HepG2 (cell line): Measurements from ENCODE around the gene CASKIN1. TPM values are rescaled to one million over a fixed set of nuclear protein-coding genes. Genes with fewer than 3 reads are reported as not detected.
A peak's percentile ranks its signal among the peaks of the same experiment; 100 is the strongest.
"Not testable (repeated sequence)": the region's sequence is repeated elsewhere in the genome, so short reads cannot be mapped to it uniquely, and the experiment has no call there.

Experiments used
- ATAC-seq: fragments of 200-7000 bp; cut with Tn5 transposase; 3 replicates; pipeline ENCODE4 v1.9.1; 2020; ENCODE audit warnings: mild to moderate bottlenecking, moderate library complexity
- BruUV-seq: library from RNA; stranded (reverse); fragments of 400-500 nt; replicated peaks from 2 replicates; lab custom pipeline; 2021; lab: Mats Ljungman, UMichigan
- CTCF ChIA-PET: fragments of 300-600 bp; formaldehyde crosslinking; extraction: SDS; loops from one replicate; lab custom pipeline; 2021; ENCODE audit warnings: low total read pairs, inconsistent platforms, low intra/inter-chr PET ratio; lab: Yijun Ruan, JAX
- POLR2A ChIA-PET: fragments of 350-600 bp; sonication (Branson Sonifier 250); formaldehyde crosslinking; loops from one replicate; lab custom pipeline; 2020; ENCODE audit warnings: antibody characterized with exemption, inconsistent platforms; lab: Yijun Ruan, JAX
- DNase-seq: peaks from one replicate; pipeline ENCODE4 v3.0.0-alpha.2; 2015; ENCODE audit warnings: low spot score
- FAIRE-seq: peaks from 3 replicates; lab custom pipeline; 2011; peaks lifted over from hg19 to GRCh38; lab: Jason Lieb, UNC
- H2AFZ ChIP-seq: one replicate; pipeline ENCODE4 v1.6.1; 2011; ENCODE audit warnings: low read length, inconsistent platforms
- H3K27ac ChIP-seq: fragments of 300-600 bp; 3 replicates; pipeline ENCODE4 v1.8.0; 2011; ENCODE audit warnings: mixed run types, mild to moderate bottlenecking, mixed read lengths, low read length, inconsistent platforms; ENCODE audit not compliant: insufficient read depth; ENCODE audit errors: extremely low read length
- H3K27me3 ChIP-seq, 2 experiments: fragments of 200-600 bp in 1 of 2; 2 replicates in 1 of 2; 3 replicates in 1 of 2; pipeline versions ENCODE4 v1.6.0 to v1.8.0; 2011; ENCODE audit warnings: low read length in 2 of 2, mild to moderate bottlenecking in 2 of 2, moderate library complexity in 2 of 2, inconsistent platforms in 1 of 2; ENCODE audit not compliant: insufficient read depth in 2 of 2, control insufficient read depth in 1 of 2
- H3K36me3 ChIP-seq, 2 experiments: fragments of 200-600 bp in 1 of 2; replicated peaks in 1 of 2; 2 replicates in 1 of 2; 3 replicates in 1 of 2; pipeline versions ENCODE4 v1.5.1 to v1.8.0; 2011; ENCODE audit warnings: low read length in 2 of 2, inconsistent platforms in 1 of 2; ENCODE audit not compliant: insufficient read depth in 2 of 2, control insufficient read depth in 1 of 2
- H3K4me1 ChIP-seq: 2 replicates; pipeline ENCODE4 v1.5.1; 2012; ENCODE audit warnings: low read length, inconsistent platforms; ENCODE audit not compliant: insufficient read depth
- H3K4me2 ChIP-seq: 2 replicates; pipeline ENCODE4 v1.6.0; 2011; ENCODE audit warnings: low read depth, low read length, inconsistent platforms
- H3K4me3 ChIP-seq, 3 experiments: fragments of 200-600 bp in 1 of 3; sonication (generic), shearing (Covaris generic) in 1 of 3; replicated peaks in 1 of 3; 2 replicates each; pipeline ENCODE4 v1.5.1; 2011 to 2016; ENCODE audit warnings: low read length in 3 of 3, inconsistent platforms in 2 of 3, low read depth in 2 of 3, mild to moderate bottlenecking in 2 of 3, control low read depth in 1 of 3, mixed read lengths in 1 of 3; ENCODE audit not compliant: insufficient read depth in 1 of 3
- H3K79me2 ChIP-seq: one replicate; pipeline ENCODE4 v1.6.1; 2011; ENCODE audit warnings: low read length, inconsistent platforms; ENCODE audit not compliant: insufficient read depth
- H3K9ac ChIP-seq: 2 replicates; pipeline ENCODE4 v1.6.0; 2011; ENCODE audit warnings: mild to moderate bottlenecking, low read depth, low read length, inconsistent platforms; ENCODE audit not compliant: insufficient read depth
- H3K9me3 ChIP-seq: 2 replicates; pipeline ENCODE4 v1.5.1; 2012; ENCODE audit warnings: mild to moderate bottlenecking, low read length
- H4K20me1 ChIP-seq: 2 replicates; pipeline ENCODE4 v1.6.0; 2011; ENCODE audit warnings: inconsistent platforms, mild to moderate bottlenecking, low read length, moderate library complexity; ENCODE audit not compliant: insufficient read depth
- ZFY ChIP-seq: sonication (generic); formaldehyde crosslinking; IDR thresholded peaks from 2 replicates; pipeline ENCODE4 v1.4.0; 2020; ENCODE audit warnings: missing genetic modification reagents
- WGBS: methylation state at CpG from one replicate; pipeline ENCODE4 v1.1.6; 2017; ENCODE audit warnings: low lambda C conversion rate; 5-methylcytosine and 5-hydroxymethylcytosine counted together
- in situ Hi-C: cut with HindIII; loops from 2 replicates; pipeline ENCODE4 v1.10.0; 2017; ENCODE audit warnings: low pct_unique_long_range_greater_than_20kb; ENCODE audit not compliant: extremely low pct_ligation_motif_present
- intact Hi-C: fragments of 100-400 bp; cut with micrococcal nuclease; formaldehyde crosslinking; loops from one replicate; pipeline ENCODE4 v1.10.0; 2022; ENCODE audit not compliant: unreplicated experiment
- polyA plus RNA-seq, 8 experiments: library from polyadenylated mRNA; depleted of rRNA in 3 of 8; stranded (reverse) in 7 of 8; unstranded in 1 of 8; fragments of >200 nt; fragmentation: Illumina TruSeq in 4 of 8; extraction: Trizol in 4 of 8; gene quantifications; 2 replicates each; pipeline versions ENCODE4 v1.2.1 to v1.2.3, GENCODE V29; 2011 to 2016; ENCODE audit warnings: low read depth in 4 of 8, missing spikeins in 1 of 8, mixed read lengths in 1 of 8; ENCODE audit not compliant: insufficient read depth in 1 of 8
- total RNA-seq, 5 experiments: library from RNA; depleted of rRNA; stranded (reverse); fragments of >200 nt; fragmentation: Illumina TruSeq; extraction: Trizol; gene quantifications; 2 replicates each; pipeline ENCODE4 v1.2.3, GENCODE V29; 2016; ENCODE audit warnings: low read depth in 1 of 5
- TF ChIP-seq, protein P1 (sequence below): sonication (generic); formaldehyde crosslinking; IDR thresholded peaks from 2 replicates; pipeline ENCODE4 v1.4.0; 2020; ENCODE audit warnings: missing genetic modification reagents
- TF ChIP-seq, protein P2 (sequence below): sonication (generic); IDR thresholded peaks from 2 replicates; pipeline ENCODE4 v1.6.1; 2016; ENCODE audit warnings: low read depth, borderline replicate concordance

Gene CASKIN1
- total and polyA plus RNA-seq, 2 of the 13 experiments (the other 11 are each of a cell fraction or from before 2014, with no cell fraction given) = 1.2 to 2.2 TPM

- Histone ChIP-seq H3K4me3 (peak overlapping the region; percentile 60 to 63 (median 62); a peak in 4 of 6 replicates), H3K9ac (0 out of 2 replicates have a peak overlapping the region, but pooled peaks have one; percentile 56), H3K4me1 (peaks cover 15% of the 10 kb centered on the region), H3K4me2 (0 out of 2 replicates have a peak overlapping the region, but pooled peaks have one; percentile 3)
- intact Hi-C loops, FAIRE-seq, POLR2A ChIA-PET, ATAC-seq, H4K20me1 ChIP-seq, H3K36me3 ChIP-seq, H3K79me2 ChIP-seq, H3K27me3 ChIP-seq, H2AFZ ChIP-seq, in situ Hi-C loops, DNase-seq, H3K27ac ChIP-seq, CTCF ChIA-PET, H3K9me3 ChIP-seq, BruUV-seq: not testable (repeated sequence)
- TF ChIP-seq, protein P1, sequence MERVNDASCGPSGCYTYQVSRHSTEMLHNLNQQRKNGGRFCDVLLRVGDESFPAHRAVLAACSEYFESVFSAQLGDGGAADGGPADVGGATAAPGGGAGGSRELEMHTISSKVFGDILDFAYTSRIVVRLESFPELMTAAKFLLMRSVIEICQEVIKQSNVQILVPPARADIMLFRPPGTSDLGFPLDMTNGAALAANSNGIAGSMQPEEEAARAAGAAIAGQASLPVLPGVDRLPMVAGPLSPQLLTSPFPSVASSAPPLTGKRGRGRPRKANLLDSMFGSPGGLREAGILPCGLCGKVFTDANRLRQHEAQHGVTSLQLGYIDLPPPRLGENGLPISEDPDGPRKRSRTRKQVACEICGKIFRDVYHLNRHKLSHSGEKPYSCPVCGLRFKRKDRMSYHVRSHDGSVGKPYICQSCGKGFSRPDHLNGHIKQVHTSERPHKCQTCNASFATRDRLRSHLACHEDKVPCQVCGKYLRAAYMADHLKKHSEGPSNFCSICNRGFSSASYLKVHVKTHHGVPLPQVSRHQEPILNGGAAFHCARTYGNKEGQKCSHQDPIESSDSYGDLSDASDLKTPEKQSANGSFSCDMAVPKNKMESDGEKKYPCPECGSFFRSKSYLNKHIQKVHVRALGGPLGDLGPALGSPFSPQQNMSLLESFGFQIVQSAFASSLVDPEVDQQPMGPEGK = 0 out of 2 replicates have a peak, but pooled peaks have one; percentile 29
- TF ChIP-seq, protein P2, sequence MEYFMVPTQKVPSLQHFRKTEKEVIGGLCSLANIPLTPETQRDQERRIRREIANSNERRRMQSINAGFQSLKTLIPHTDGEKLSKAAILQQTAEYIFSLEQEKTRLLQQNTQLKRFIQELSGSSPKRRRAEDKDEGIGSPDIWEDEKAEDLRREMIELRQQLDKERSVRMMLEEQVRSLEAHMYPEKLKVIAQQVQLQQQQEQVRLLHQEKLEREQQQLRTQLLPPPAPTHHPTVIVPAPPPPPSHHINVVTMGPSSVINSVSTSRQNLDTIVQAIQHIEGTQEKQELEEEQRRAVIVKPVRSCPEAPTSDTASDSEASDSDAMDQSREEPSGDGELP = 0 out of 2 replicates have a peak, but pooled peaks have one; percentile 13
- peak; percentile 17; the same call in 1 of the 2 replicates for TF ChIP-seq ZFY (CRISPR knock-in tag)
- 1% methylated on average over 14 of the region's 42 CpGs for WGBS
Measured at GRCh38 chr16:2135071-2135470, 61.3 kb downstream of the CASKIN1 start.

DNA sequence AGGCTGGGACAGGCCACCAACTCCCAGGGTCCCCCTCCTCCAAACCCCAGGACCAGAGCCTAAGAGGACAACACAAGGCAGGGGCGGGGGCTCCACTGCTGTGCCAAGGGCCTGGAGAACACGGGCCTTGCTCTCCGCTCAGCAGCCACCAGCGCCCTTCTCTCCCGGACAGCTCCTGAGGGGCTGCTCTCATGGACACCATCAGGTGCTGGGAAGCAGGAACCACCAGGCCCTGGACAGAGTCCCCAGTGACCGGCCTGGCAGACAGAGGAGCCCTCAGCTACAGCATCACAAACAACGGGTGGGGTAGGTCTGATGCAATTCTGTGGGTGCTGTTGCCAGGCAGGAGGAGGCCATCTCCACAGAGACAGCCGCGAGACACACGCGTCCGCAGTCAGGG lies 62.6 kb downstream of the CASKIN1 start:
- CTCF ChIA-PET, BruUV-seq, H3K27me3 ChIP-seq, FAIRE-seq, H3K36me3 ChIP-seq, H3K9me3 ChIP-seq, H3K27ac ChIP-seq, DNase-seq, H3K79me2 ChIP-seq, ATAC-seq, H4K20me1 ChIP-seq, POLR2A ChIA-PET, H3K9ac ChIP-seq, in situ Hi-C loops, intact Hi-C loops, H2AFZ ChIP-seq: not testable (repeated sequence)
- WGBS = no CpG with 5 or more reads among the region's 12 CpGs
- peak overlapping the region; percentile 51 for H3K4me2 ChIP-seq
- peaks cover 16% of the 10 kb centered on the region for H3K4me1 ChIP-seq
- peak overlapping the region in 2 of 3 experiments; percentile 5 to 46; a peak in 4 of 6 replicates for H3K4me3 ChIP-seq

GRCh38 chr16:2129890-2130447 lies 66.4 kb downstream of the CASKIN1 start:
- H3K4me2 ChIP-seq, CTCF ChIA-PET, H3K27me3 ChIP-seq, BruUV-seq, in situ Hi-C loops, H2AFZ ChIP-seq, FAIRE-seq, DNase-seq, POLR2A ChIA-PET, H3K36me3 ChIP-seq, H3K4me3 ChIP-seq, H3K79me2 ChIP-seq, intact Hi-C loops, H3K27ac ChIP-seq, H3K9ac ChIP-seq, ATAC-seq, H4K20me1 ChIP-seq, H3K9me3 ChIP-seq: not testable (repeated sequence)
- 95% methylated on average over 15 of the region's 22 CpGs for WGBS
- H3K4me1 ChIP-seq = peaks cover 13% of the 10 kb centered on the region; the same call in 1 of the 2 replicates
